Measurements from ENCODE around the gene BBOX1.

BBOX1 gene

GRCh38 chr11:27040302-27041115 lies at the start of gene BBOX1:
Gene BBOX1, plus strand, starts transcription at chr11:27040815. Its CDS starts 14,616 bp downstream, at chr11:27055431.
- ATAC-seq: peak; percentile 56; the same call in 2 of the 3 replicates
- TF ChIP-seq BACH2 (CRISPR knock-in tag; IDR thresholded peaks at IDR 0.05; ENCODE audit: borderline replicate concordance): no peak
- TF ChIP-seq ZNF70 (CRISPR knock-in tag; IDR thresholded peaks at IDR 0.05): no peak
- TF ChIP-seq TSHZ2 (CRISPR knock-in tag; IDR thresholded peaks at IDR 0.05): no peak
- no peak for TF ChIP-seq TOX (CRISPR knock-in tag; IDR thresholded peaks at IDR 0.05; ENCODE audit: borderline replicate concordance)
- no peak for TF ChIP-seq CSRNP3 (CRISPR knock-in tag; IDR thresholded peaks at IDR 0.05)
- no peak for TF ChIP-seq OSR1 (CRISPR knock-in tag; IDR thresholded peaks at IDR 0.05)
- no peak for TF ChIP-seq ZC3H10 (CRISPR knock-in tag; IDR thresholded peaks at IDR 0.05)
- no peak for TF ChIP-seq RARB (CRISPR knock-in tag; IDR thresholded peaks at IDR 0.05)
- no peak for TF ChIP-seq CSDC2 (CRISPR knock-in tag; IDR thresholded peaks at IDR 0.05)
- TF ChIP-seq ZNF565 (CRISPR knock-in tag; conservative IDR thresholded peaks at IDR 0.05; ENCODE audit: low read depth): no peak
- no peak for TF ChIP-seq ZFP30 (CRISPR knock-in tag; IDR thresholded peaks at IDR 0.05)
- no peak for TF ChIP-seq GLIS3 (CRISPR knock-in tag; IDR thresholded peaks at IDR 0.05)
- no peak for TF ChIP-seq CREB5 (CRISPR knock-in tag; IDR thresholded peaks at IDR 0.05; ENCODE audit: low read depth)
- no peak for TF ChIP-seq PPARA (CRISPR knock-in tag; IDR thresholded peaks at IDR 0.05; ENCODE audit: borderline replicate concordance)
- TF ChIP-seq POU6F1 (CRISPR knock-in tag; IDR thresholded peaks at IDR 0.05; ENCODE audit: borderline replicate concordance, low read depth): no peak
- TF ChIP-seq ARNTL (CRISPR knock-in tag; IDR thresholded peaks at IDR 0.05; ENCODE audit: borderline replicate concordance, low read depth): no peak
- no peak for TF ChIP-seq ZNF8 (CRISPR knock-in tag; IDR thresholded peaks at IDR 0.05)
- no peak for TF ChIP-seq TCF4 (CRISPR knock-in tag; IDR thresholded peaks at IDR 0.05; ENCODE audit: borderline replicate concordance)

- ATAC-seq: peak; percentile 54
- no peak for TF ChIP-seq OSR1 (CRISPR knock-in tag; IDR thresholded peaks at IDR 0.05)
- TF ChIP-seq PATZ1 (CRISPR knock-in tag; IDR thresholded peaks at IDR 0.05; ENCODE audit: borderline replicate concordance): no peak
- TF ChIP-seq CSDC2 (CRISPR knock-in tag; IDR thresholded peaks at IDR 0.05): no peak
- TF ChIP-seq TOX (CRISPR knock-in tag; IDR thresholded peaks at IDR 0.05; ENCODE audit: borderline replicate concordance): no peak
- no peak for TF ChIP-seq ZNF70 (CRISPR knock-in tag; IDR thresholded peaks at IDR 0.05)
- TF ChIP-seq ZFP30 (CRISPR knock-in tag; IDR thresholded peaks at IDR 0.05): no peak
- TF ChIP-seq GLIS3 (CRISPR knock-in tag; IDR thresholded peaks at IDR 0.05): no peak
- no peak for TF ChIP-seq RARB (CRISPR knock-in tag; IDR thresholded peaks at IDR 0.05)
- TF ChIP-seq ZFP3 (CRISPR knock-in tag; IDR thresholded peaks at IDR 0.05): no peak
- 0 out of 2 replicates have a peak, but pooled peaks have one; percentile 28 for TF ChIP-seq ZC3H10 (CRISPR knock-in tag; IDR thresholded peaks at IDR 0.05)
- peak; percentile 62 for TF ChIP-seq ISL1 (CRISPR knock-in tag; IDR thresholded peaks at IDR 0.05)
- TF ChIP-seq ESRRG (CRISPR knock-in tag; IDR thresholded peaks at IDR 0.05): no peak
Observed at GRCh38 chr11:26992031-26992541, 48.5 kb upstream of the BBOX1 start.
